Spleen (tissue), 11 donors: ENCODE results near the gene STXBP6. TPM values are rescaled to one million over a fixed set of nuclear protein-coding genes. Genes with fewer than 3 reads are reported as not detected.

ENCODE experiments used
- DNase-seq: peaks from one replicate; pipeline ENCODE4 v3.0.0-alpha.2; 2020
- H3K27ac ChIP-seq, 8 donors: fragments of 200-600 bp; sonication (generic) in 7 of 8; 1 replicate in 4 of 8; 2 replicates in 4 of 8; pipeline versions ENCODE4 v1.5.0 to v1.8.0; 2016 to 2021; ENCODE audit warnings: inconsistent platforms in 4 of 8, mild to moderate bottlenecking in 4 of 8, moderate library complexity in 1 of 8
- H3K27me3 ChIP-seq, 7 donors: fragments of 200-600 bp; sonication (generic) in 6 of 7; replicated peaks in 1 of 7; 1 replicate in 4 of 7; 2 replicates in 3 of 7; pipeline versions ENCODE4 v1.5.0 to v1.8.0; 2016 to 2021; ENCODE audit warnings: inconsistent platforms in 3 of 7, mild to moderate bottlenecking in 1 of 7
- H3K36me3 ChIP-seq, 6 donors: fragments of 200-600 bp; sonication (generic) in 5 of 6; 1 replicate in 4 of 6; 2 replicates in 2 of 6; pipeline versions ENCODE4 v1.5.0 to v1.8.0; 2016 to 2021; ENCODE audit warnings: inconsistent platforms in 2 of 6
- H3K4me1 ChIP-seq, 6 donors: fragments of 200-600 bp; sonication (generic) in 5 of 6; 1 replicate in 3 of 6; 2 replicates in 3 of 6; pipeline versions ENCODE4 v1.5.0 to v1.8.0; 2016 to 2021; ENCODE audit warnings: inconsistent platforms in 3 of 6
- H3K4me3 ChIP-seq, 8 donors: fragments of 200-600 bp; sonication (generic) in 7 of 8; 1 replicate in 4 of 8; 2 replicates in 4 of 8; pipeline versions ENCODE4 v1.5.0 to v1.8.0; 2016 to 2021; ENCODE audit warnings: inconsistent platforms in 4 of 8, mild to moderate bottlenecking in 4 of 8, moderate library complexity in 2 of 8
- H3K9me3 ChIP-seq, 8 donors: fragments of 200-600 bp; sonication (generic) in 7 of 8; 1 replicate in 4 of 8; 2 replicates in 4 of 8; pipeline versions ENCODE4 v1.5.0 to v1.8.0; 2016 to 2021; ENCODE audit warnings: inconsistent platforms in 4 of 8
- POLR2A ChIP-seq, 3 donors: fragments of 450-650 bp; IDR thresholded peaks; one replicate each; pipeline ENCODE4 v1.5.1; 2017; ENCODE audit warnings: antibody characterized with exemption in 3 of 3, mild to moderate bottlenecking in 1 of 3
- POLR2AphosphoS5 ChIP-seq, 3 donors: sonication (generic); formaldehyde crosslinking; IDR thresholded peaks; one replicate each; pipeline ENCODE4 v1.5.1; 2017; ENCODE audit warnings: antibody characterized with exemption in 3 of 3
- WGBS, 5 donors: extraction: QIAGEN DNeasy Blood & Tissue Kit in 3 of 5; methylation state at CpG; one replicate each; pipeline versions ENCODE4 v1.1.5 to v1.1.7; 2013 to 2018; 5-methylcytosine and 5-hydroxymethylcytosine counted together
- intact Hi-C: fragments of 100-400 bp; cut with DNase I; formaldehyde crosslinking; loops from one replicate; pipeline ENCODE4 v1.15.0; 2023; ENCODE audit warnings: low total_unique reads
- polyA plus RNA-seq, 3 donors: library from polyadenylated mRNA; stranded (reverse); fragments of 200-250 nt; gene quantifications; one replicate each; pipeline ENCODE4 v1.2.1, GENCODE V29; 2013
- total RNA-seq, 7 donors: library from RNA; depleted of rRNA in 3 of 7; stranded (reverse); fragments of >200 nt in 3 of 7; fragmentation: NEBNext Ultra II Directional in 4 of 7; extraction: Animal tissue kit (Norgen Biotek cat#: 25700) in 4 of 7; gene quantifications; one replicate each; pipeline versions ENCODE4 v1.1.0 to v1.2.1, GENCODE V29; 2016 to 2021
- TF ChIP-seq, protein P1 (sequence below), 11 experiments: fragments of 200-600 bp in 7 of 11; fragments of 450-650 bp in 4 of 11; sonication (generic) in 4 of 11; IDR thresholded peaks in 8 of 11; conservative IDR thresholded peaks in 3 of 11; 1 replicate in 7 of 11; 2 replicates in 4 of 11; pipeline versions ENCODE4 v1.4.0 to v1.8.0; 2016 to 2021; ENCODE audit warnings: antibody characterized with exemption in 11 of 11, inconsistent platforms in 4 of 11, mild to moderate bottlenecking in 1 of 11
- donor health status: healthy with polysubstance abuse.
- donor health status: DM: no; HTN: no; CAD: no; lungs with moderate emphysema.
- donor health status: DM: no; HTN: no; CAD: no.
- donor health status: Bipolar disorder and iron deficiency.
- donor health status: healthy.
- donor health status: DM: no; HTN: no; CAD: no.
- donor health status: DM: yes; HTN: yes; CAD: no.

The STXBP6 gene
- total and polyA plus RNA-seq, 10 donors: 0.76 to 1.4 (median 0.87) TPM

DNA sequence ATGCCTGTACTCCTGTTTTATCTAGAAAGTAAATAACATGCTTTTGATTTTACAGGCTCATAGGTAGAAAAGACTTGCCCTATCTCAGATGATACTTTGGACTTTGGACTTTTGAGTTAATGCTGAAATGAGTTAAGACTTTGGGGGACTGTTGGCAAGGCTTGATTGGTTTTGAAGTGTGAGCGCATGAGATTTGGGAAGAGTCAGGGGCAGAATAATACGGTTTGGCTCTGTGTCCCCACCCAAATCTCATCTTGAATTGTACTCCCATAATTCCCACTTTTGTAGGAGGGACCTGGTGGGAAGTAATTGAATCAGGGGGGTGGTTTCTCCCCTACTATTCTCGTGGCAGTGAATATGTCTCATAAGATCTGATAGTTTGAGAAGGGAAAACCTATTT lies 259.8 kb downstream of the STXBP6 start:
- intact Hi-C loops: no loop called here
- Histone ChIP-seq H3K4me1 (no peaks in the 10 kb centered on the region), H3K36me3 (no peaks in the 10 kb centered on the region), H3K9me3 (no peaks in the 10 kb centered on the region), H3K4me3 (no peak overlapping the region), H3K27ac (no peak overlapping the region), H3K27me3 (no peaks in the 10 kb centered on the region)
- no peak for TF ChIP-seq POLR2A (IDR thresholded peaks at IDR 0.05)
- TF ChIP-seq, protein P1, sequence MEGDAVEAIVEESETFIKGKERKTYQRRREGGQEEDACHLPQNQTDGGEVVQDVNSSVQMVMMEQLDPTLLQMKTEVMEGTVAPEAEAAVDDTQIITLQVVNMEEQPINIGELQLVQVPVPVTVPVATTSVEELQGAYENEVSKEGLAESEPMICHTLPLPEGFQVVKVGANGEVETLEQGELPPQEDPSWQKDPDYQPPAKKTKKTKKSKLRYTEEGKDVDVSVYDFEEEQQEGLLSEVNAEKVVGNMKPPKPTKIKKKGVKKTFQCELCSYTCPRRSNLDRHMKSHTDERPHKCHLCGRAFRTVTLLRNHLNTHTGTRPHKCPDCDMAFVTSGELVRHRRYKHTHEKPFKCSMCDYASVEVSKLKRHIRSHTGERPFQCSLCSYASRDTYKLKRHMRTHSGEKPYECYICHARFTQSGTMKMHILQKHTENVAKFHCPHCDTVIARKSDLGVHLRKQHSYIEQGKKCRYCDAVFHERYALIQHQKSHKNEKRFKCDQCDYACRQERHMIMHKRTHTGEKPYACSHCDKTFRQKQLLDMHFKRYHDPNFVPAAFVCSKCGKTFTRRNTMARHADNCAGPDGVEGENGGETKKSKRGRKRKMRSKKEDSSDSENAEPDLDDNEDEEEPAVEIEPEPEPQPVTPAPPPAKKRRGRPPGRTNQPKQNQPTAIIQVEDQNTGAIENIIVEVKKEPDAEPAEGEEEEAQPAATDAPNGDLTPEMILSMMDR (IDR thresholded peaks at IDR 0.05 in 8 of 11, conservative IDR thresholded peaks at IDR 0.05 in 3 of 11): no peak
- TF ChIP-seq POLR2AphosphoS5 (IDR thresholded peaks at IDR 0.05): no peak
- DNase-seq: no peak
- 78 to 95% (median 83%) methylated on average over 3 of the region's 3 CpGs for WGBS, 5 donors

DNA sequence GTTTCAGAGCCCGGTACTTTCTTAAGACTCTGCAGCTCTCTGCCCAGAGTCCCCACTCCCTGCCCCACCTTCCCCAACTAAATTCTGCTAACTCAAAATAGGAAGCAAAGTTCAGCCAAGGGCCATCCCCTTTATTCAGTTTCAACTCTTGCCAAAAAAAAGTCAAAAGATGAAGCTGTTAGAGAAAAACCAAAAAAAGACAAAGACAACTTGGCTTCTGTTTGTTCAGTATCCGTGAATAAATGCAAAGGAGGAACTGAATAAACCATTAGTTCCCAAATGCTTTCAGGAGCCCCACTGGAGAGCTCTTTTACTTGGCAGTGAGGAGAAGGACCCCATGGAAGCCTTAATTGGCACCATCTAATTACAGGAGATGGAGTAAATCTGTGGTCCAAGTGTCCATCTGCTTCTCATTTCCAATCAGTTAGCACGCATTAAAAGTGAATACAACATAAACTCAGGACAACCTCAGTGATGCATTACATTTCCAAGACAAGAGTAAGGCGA lies 260.5 kb downstream of the STXBP6 start:
- H3K36me3 ChIP-seq: no peaks in the 10 kb centered on the region
- no peak overlapping the region for H3K27ac ChIP-seq
- H3K4me1 ChIP-seq: no peaks in the 10 kb centered on the region
- intact Hi-C loops: no loop called here
- no peak for DNase-seq
- 38 to 54% (median 48%) methylated on average over 4 of the region's 4 CpGs for WGBS, 5 donors
- no peaks in the 10 kb centered on the region for H3K9me3 ChIP-seq
- no peak for TF ChIP-seq POLR2AphosphoS5 (IDR thresholded peaks at IDR 0.05)
- TF ChIP-seq, protein P1 (IDR thresholded peaks at IDR 0.05 in 8 of 11, conservative IDR thresholded peaks at IDR 0.05 in 3 of 11): no peak
- no peak for TF ChIP-seq POLR2A (IDR thresholded peaks at IDR 0.05)
- no peak overlapping the region for H3K4me3 ChIP-seq
- H3K27me3 ChIP-seq: no peaks in the 10 kb centered on the region

DNA sequence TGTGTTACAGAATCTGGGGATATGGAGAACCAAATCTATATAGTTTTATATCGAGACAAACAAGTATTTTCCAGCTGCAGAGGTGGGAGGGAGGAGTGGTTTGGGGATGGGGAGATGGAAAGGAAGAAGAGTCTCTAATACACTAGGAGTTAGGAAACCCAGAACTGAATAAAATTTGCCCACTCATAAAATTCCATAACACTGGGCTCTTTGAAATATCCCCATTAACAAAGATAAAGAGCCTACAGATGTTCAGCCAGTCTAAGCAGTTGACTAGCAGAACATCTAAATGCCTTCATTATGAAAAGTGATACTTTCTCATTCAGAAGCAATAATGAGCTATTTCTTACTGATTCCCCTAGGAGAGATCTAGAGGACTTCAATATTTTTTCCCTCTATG lies 264.2 kb downstream of the STXBP6 start:
- Histone ChIP-seq H3K4me1 (no peaks in the 10 kb centered on the region), H3K4me3 (no peak overlapping the region), H3K36me3 (no peaks in the 10 kb centered on the region), H3K9me3 (no peaks in the 10 kb centered on the region), H3K27me3 (no peaks in the 10 kb centered on the region), H3K27ac (no peak overlapping the region)
- no peak for DNase-seq
- TF ChIP-seq, protein P1 (IDR thresholded peaks at IDR 0.05 in 8 of 11, conservative IDR thresholded peaks at IDR 0.05 in 3 of 11): no peak
- no peak for TF ChIP-seq POLR2AphosphoS5 (IDR thresholded peaks at IDR 0.05)
- TF ChIP-seq POLR2A (IDR thresholded peaks at IDR 0.05): no peak
- 71 to 81% (median 74%) methylated on average over 1 of the region's 1 CpG for WGBS, 5 donors
- intact Hi-C loops: no loop called here

DNA sequence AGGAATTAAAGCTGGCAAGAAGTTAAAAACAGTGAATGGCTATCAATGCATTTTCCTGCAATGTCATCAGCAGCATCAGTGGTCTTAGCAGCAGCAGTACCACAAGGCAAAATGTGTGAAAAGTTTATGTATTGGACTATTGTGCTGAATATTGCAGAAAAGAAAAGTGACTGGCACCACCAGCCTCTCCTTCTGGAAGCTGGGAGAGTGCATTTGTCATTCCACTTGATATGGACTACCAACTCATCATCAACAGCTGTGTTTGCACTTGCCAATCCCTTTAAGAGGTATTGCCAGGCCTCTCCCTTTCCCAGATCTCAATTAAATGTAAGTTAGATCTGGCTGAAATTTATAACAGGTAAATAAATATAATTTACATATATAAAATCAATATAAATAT lies 265.0 kb downstream of the STXBP6 start:
- no peak overlapping the region for H3K4me3 ChIP-seq
- no peak for DNase-seq
- intact Hi-C loops: no loop called here
- H3K27me3 ChIP-seq: no peaks in the 10 kb centered on the region
- H3K36me3 ChIP-seq: no peaks in the 10 kb centered on the region
- no peaks in the 10 kb centered on the region for H3K9me3 ChIP-seq
- H3K27ac ChIP-seq: no peak overlapping the region
- H3K4me1 ChIP-seq: no peaks in the 10 kb centered on the region
- TF ChIP-seq, protein P1 (IDR thresholded peaks at IDR 0.05 in 8 of 11, conservative IDR thresholded peaks at IDR 0.05 in 3 of 11): no peak
- TF ChIP-seq POLR2A (IDR thresholded peaks at IDR 0.05): no peak
- no peak for TF ChIP-seq POLR2AphosphoS5 (IDR thresholded peaks at IDR 0.05)
